GM12874 (cell line): ENCODE data around the gene C19orf44.

ENCODE experiments used
- CTCF ChIP-seq: IDR thresholded peaks from 2 replicates; pipeline ENCODE4 v1.5.1; 2011; ENCODE audit warnings: low read depth, mild to moderate bottlenecking, control low read depth, low read length, moderate library complexity; ENCODE audit not compliant: insufficient read depth

C19orf44 gene

GRCh38 chr19:16561382-16561781 lies 65.2 kb downstream of the C19orf44 start:
- no peak for TF ChIP-seq CTCF

DNA sequence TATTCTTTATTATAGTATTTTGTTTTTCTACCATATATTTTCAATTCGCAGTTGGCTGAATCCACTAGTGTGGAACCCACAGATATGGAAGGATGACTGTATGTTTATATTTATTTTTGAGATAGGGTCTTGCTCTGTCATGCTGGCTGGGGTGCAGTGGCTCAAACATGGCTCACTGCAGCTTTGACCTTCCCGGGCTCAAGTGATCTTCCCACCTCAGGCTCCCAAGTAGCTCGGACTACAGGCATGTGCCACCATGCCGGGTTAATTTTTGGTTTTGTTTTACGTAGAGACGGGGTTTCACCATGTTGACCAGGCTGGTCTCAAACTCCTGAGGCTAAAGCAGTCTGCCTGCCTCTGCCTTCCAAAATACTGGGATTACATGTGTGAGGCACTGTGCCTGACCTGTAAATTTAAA lies 66.4 kb downstream of the C19orf44 start:
- no peak for TF ChIP-seq CTCF

DNA sequence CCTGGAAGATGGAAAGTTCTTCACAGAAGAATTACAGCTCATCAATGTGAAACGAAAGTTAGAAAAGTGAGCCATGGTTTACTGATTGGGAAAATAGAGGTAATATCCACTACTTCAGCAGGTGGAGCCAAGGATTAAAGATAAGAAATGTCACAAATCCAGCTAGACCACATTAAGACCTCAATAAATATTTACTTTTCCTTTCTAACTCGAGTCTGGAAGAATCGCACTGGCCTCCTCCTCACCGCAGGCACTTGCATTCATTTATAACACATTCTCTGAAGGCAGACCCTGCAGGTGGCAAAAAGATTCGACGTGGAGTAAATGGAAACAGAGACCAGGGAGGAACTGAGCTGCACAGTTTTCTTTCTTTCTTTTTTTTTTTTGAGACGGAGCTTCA lies 68.6 kb downstream of the C19orf44 start:
- TF ChIP-seq CTCF = no peak

- TF ChIP-seq CTCF = no peak
These were observed 70.0 kb downstream of the C19orf44 start for GRCh38 chr19:16566161-16566560.

DNA sequence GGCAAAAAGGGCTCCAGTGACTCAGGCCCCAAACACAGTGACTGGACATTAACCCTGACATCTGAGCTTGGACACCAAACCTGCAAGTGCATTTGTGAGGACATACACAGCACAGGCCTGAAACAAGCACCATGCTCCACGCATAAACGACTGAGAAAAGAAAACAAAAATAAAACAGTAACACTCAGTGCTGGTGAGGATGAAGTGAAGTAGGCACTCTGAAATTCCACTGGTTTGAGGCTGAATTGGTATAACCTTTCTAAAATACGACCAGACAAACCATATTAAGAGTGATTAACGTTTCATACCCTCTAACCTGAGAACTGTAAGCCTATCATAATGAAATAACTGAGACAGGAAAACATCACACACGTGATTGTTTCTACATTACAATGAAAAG lies 70.5 kb downstream of the C19orf44 start:
- no peak for TF ChIP-seq CTCF

GRCh38 chr19:16569609-16570320 lies 73.6 kb downstream of the C19orf44 start:
- no peak for TF ChIP-seq CTCF
